ENCODE data around the gene NUDT22.

DNA sequence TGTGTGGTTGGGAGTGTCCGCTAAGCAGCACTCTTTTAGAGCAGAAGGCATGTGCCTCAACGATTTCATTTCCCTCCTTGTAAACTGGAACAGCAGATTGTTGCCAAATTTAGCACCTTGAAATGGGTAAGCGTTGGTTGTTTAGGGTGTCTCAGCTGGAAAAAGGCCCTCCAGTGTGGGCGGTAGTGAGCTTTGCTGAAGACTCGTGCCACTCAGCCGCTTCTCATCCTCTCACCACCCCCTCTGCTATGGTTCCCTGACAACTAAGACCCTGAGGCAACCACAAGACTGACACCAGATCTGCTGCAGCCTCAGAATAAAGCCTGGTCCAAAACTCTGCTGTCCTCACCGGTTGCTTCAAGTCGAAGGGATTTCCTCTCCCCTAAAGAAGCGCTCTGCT is 29.4 kb upstream of the NUDT22 start:
- TF ChIP-seq CTCF (IDR thresholded peaks at IDR 0.05) = no peak
- no peak for TF ChIP-seq EP300 (IDR thresholded peaks at IDR 0.05)
